ENCODE data around the gene PIM1.

The PIM1 gene

GRCh38 chr6:37218061-37218460 lies 48.1 kb downstream of the PIM1 start:
- no peak overlapping the region for H3K14ac ChIP-seq (ENCODE audit: low read length)
- H3K36me3 ChIP-seq (replicated peaks in 1 of 2; ENCODE audit: control insufficient read depth in 2 of 2, insufficient read depth in 2 of 2, low read length in 2 of 2), result no peaks in the 10 kb centered on the region
- WGBS, 2 donors (ENCODE audit: extremely low coverage in 2 of 2, insufficient read length in 2 of 2, insufficient replicate concordance in 1 of 2), result no CpG with 5 or more reads among the region's 6 CpGs
- no peak overlapping the region for H3K27ac ChIP-seq (replicated peaks; ENCODE audit: low read length)
- no peak overlapping the region for H2BK12ac ChIP-seq (ENCODE audit: low read length)
- H3K18ac ChIP-seq (ENCODE audit: low read length), result no peak overlapping the region
- no peak overlapping the region for H3K4me3 ChIP-seq (ENCODE audit: low read length in 2 of 2)
- H2BK15ac ChIP-seq (ENCODE audit: low read length), result no peak overlapping the region
- no peak overlapping the region for H3K4me2 ChIP-seq (ENCODE audit: insufficient read depth, low read length, poor library complexity, severe bottlenecking)
- peaks cover 0 to 3% (median 0%) of the 10 kb centered on the region in 3 experiments for H3K27me3 ChIP-seq (ENCODE audit: control insufficient read depth in 3 of 3, insufficient read depth in 3 of 3, low read depth in 1 of 3, low read length in 3 of 3)
- H3K9ac ChIP-seq (ENCODE audit: low read depth, low read length, poor library complexity), result no peak overlapping the region
- H2AK5ac ChIP-seq (ENCODE audit: low read depth, low read length), result no peak overlapping the region
- no peaks in the 10 kb centered on the region for H3K9me3 ChIP-seq (replicated peaks in 1 of 2; ENCODE audit: control insufficient read depth in 2 of 2, insufficient read depth in 1 of 2, low read depth in 1 of 2, low read length in 2 of 2)
- DNase-seq (ENCODE audit: low spot score), result no peak
- H4K8ac ChIP-seq (ENCODE audit: low read depth, low read length), result no peak overlapping the region
- no peaks in the 10 kb centered on the region for H3K79me1 ChIP-seq (ENCODE audit: low read depth, low read length)
- H3K4ac ChIP-seq (ENCODE audit: low read length), result no peak overlapping the region
- no peak overlapping the region for H3K23ac ChIP-seq (ENCODE audit: low read depth, low read length, poor library complexity)
- H2AFZ ChIP-seq (ENCODE audit: low read length), result no peak overlapping the region
- no peak overlapping the region for H2BK120ac ChIP-seq (ENCODE audit: low read depth, low read length)
- no peak overlapping the region for H2BK5ac ChIP-seq (ENCODE audit: low read length)
- peaks cover 2 to 4% of the 10 kb centered on the region in 2 donors for H3K4me1 ChIP-seq (ENCODE audit: control insufficient read depth in 2 of 2, insufficient read depth in 1 of 2, low read depth in 1 of 2, low read length in 2 of 2)
- H4K91ac ChIP-seq (ENCODE audit: low read depth, low read length, poor library complexity), result no peak overlapping the region

- H3K4me3 ChIP-seq (ENCODE audit: low read length in 2 of 2), result no peak overlapping the region
- H3K23ac ChIP-seq (ENCODE audit: low read depth, low read length, poor library complexity), result no peak overlapping the region
- DNase-seq (ENCODE audit: low spot score), result no peak
- no peak overlapping the region for H4K8ac ChIP-seq (ENCODE audit: low read depth, low read length)
- H2BK5ac ChIP-seq (ENCODE audit: low read length), result no peak overlapping the region
- peaks cover 2 to 4% of the 10 kb centered on the region in 2 donors for H3K4me1 ChIP-seq (ENCODE audit: control insufficient read depth in 2 of 2, insufficient read depth in 1 of 2, low read depth in 1 of 2, low read length in 2 of 2)
- WGBS, 2 donors (ENCODE audit: extremely low coverage in 2 of 2, insufficient read length in 2 of 2, insufficient replicate concordance in 1 of 2), result no CpG with 5 or more reads among the region's 8 CpGs
- no peak overlapping the region for H2BK120ac ChIP-seq (ENCODE audit: low read depth, low read length)
- no peaks in the 10 kb centered on the region for H3K36me3 ChIP-seq (replicated peaks in 1 of 2; ENCODE audit: control insufficient read depth in 2 of 2, insufficient read depth in 2 of 2, low read length in 2 of 2)
- no peak overlapping the region for H3K4ac ChIP-seq (ENCODE audit: low read length)
- no peak overlapping the region for H2BK12ac ChIP-seq (ENCODE audit: low read length)
- H3K14ac ChIP-seq (ENCODE audit: low read length), result no peak overlapping the region
- H3K9me3 ChIP-seq (replicated peaks in 1 of 2; ENCODE audit: control insufficient read depth in 2 of 2, insufficient read depth in 1 of 2, low read depth in 1 of 2, low read length in 2 of 2), result no peaks in the 10 kb centered on the region
- H3K27me3 ChIP-seq (ENCODE audit: control insufficient read depth in 3 of 3, insufficient read depth in 3 of 3, low read depth in 1 of 3, low read length in 3 of 3), result peaks cover 0 to 3% (median 0%) of the 10 kb centered on the region in 3 experiments
- no peaks in the 10 kb centered on the region for H3K79me1 ChIP-seq (ENCODE audit: low read depth, low read length)
- no peak overlapping the region for H3K27ac ChIP-seq (replicated peaks; ENCODE audit: low read length)
- no peak overlapping the region for H4K91ac ChIP-seq (ENCODE audit: low read depth, low read length, poor library complexity)
- no peak overlapping the region for H3K18ac ChIP-seq (ENCODE audit: low read length)
- no peak overlapping the region for H2BK15ac ChIP-seq (ENCODE audit: low read length)
- H3K9ac ChIP-seq (ENCODE audit: low read depth, low read length, poor library complexity), result no peak overlapping the region
- H2AK5ac ChIP-seq (ENCODE audit: low read depth, low read length), result no peak overlapping the region
- no peak overlapping the region for H3K4me2 ChIP-seq (ENCODE audit: insufficient read depth, low read length, poor library complexity, severe bottlenecking)
- H2AFZ ChIP-seq (ENCODE audit: low read length), result no peak overlapping the region
Observed at GRCh38 chr6:37218511-37218910, 48.6 kb downstream of the PIM1 start.

GRCh38 chr6:37221585-37222124 lies 51.7 kb downstream of the PIM1 start:
- peak overlapping the region; percentile 95 for H2AFZ ChIP-seq (ENCODE audit: low read length)

GRCh38 chr6:37222125-37222967 lies 52.4 kb downstream of the PIM1 start:
- H3K36me3 ChIP-seq (replicated peaks in 1 of 2; ENCODE audit: control insufficient read depth in 2 of 2, insufficient read depth in 2 of 2, low read length in 2 of 2), result no peaks in the 10 kb centered on the region
- H3K9ac ChIP-seq (ENCODE audit: low read depth, low read length, poor library complexity), result peak overlapping the region; percentile 81
- peaks cover 2 to 4% of the 10 kb centered on the region in 2 donors for H3K4me1 ChIP-seq (ENCODE audit: control insufficient read depth in 2 of 2, insufficient read depth in 1 of 2, low read depth in 1 of 2, low read length in 2 of 2)
- H2BK12ac ChIP-seq (ENCODE audit: low read length), result no peak overlapping the region
- peak overlapping the region; percentile 98 for H3K27ac ChIP-seq (replicated peaks; ENCODE audit: low read length)
- no peaks in the 10 kb centered on the region for H3K9me3 ChIP-seq (replicated peaks in 1 of 2; ENCODE audit: control insufficient read depth in 2 of 2, insufficient read depth in 1 of 2, low read depth in 1 of 2, low read length in 2 of 2)
- peak overlapping the region; percentile 34 for H4K91ac ChIP-seq (ENCODE audit: low read depth, low read length, poor library complexity)
- peak overlapping the region; percentile 99 for H3K23ac ChIP-seq (ENCODE audit: low read depth, low read length, poor library complexity)
- H3K4me2 ChIP-seq (ENCODE audit: insufficient read depth, low read length, poor library complexity, severe bottlenecking), result peak overlapping the region; percentile 72
- H3K4me3 ChIP-seq (ENCODE audit: low read length in 2 of 2), result peak overlapping the region; percentile 44 to 87
- no peak overlapping the region for H3K14ac ChIP-seq (ENCODE audit: low read length)
- H2BK5ac ChIP-seq (ENCODE audit: low read length), result peak overlapping the region; percentile 93
- H2AK5ac ChIP-seq (ENCODE audit: low read depth, low read length), result no peak overlapping the region
- no peaks in the 10 kb centered on the region for H3K79me1 ChIP-seq (ENCODE audit: low read depth, low read length)
- H3K4ac ChIP-seq (ENCODE audit: low read length), result no peak overlapping the region
- peak; percentile 87 for DNase-seq (ENCODE audit: low spot score)
- no peaks in the 10 kb centered on the region for H3K27me3 ChIP-seq (ENCODE audit: control insufficient read depth in 3 of 3, insufficient read depth in 3 of 3, low read depth in 1 of 3, low read length in 3 of 3)
- no peak overlapping the region for H2BK120ac ChIP-seq (ENCODE audit: low read depth, low read length)
- peak overlapping the region; percentile 71 for H2BK15ac ChIP-seq (ENCODE audit: low read length)
- H2AFZ ChIP-seq (ENCODE audit: low read length), result peak overlapping the region; percentile 95
- no CpG with 5 or more reads among the region's 39 CpGs for WGBS, 2 donors (ENCODE audit: extremely low coverage in 2 of 2, insufficient read length in 2 of 2, insufficient replicate concordance in 1 of 2)
- no peak overlapping the region for H4K8ac ChIP-seq (ENCODE audit: low read depth, low read length)
- H3K18ac ChIP-seq (ENCODE audit: low read length), result peak overlapping the region; percentile 98

More at GRCh38 chr6:37221585-37222124, 51.7 kb downstream of the PIM1 start:
- no peaks in the 10 kb centered on the region for H3K36me3 ChIP-seq (replicated peaks in 1 of 2; ENCODE audit: control insufficient read depth in 2 of 2, insufficient read depth in 2 of 2, low read length in 2 of 2)
- peak overlapping the region; percentile 44 to 87 for H3K4me3 ChIP-seq (ENCODE audit: low read length in 2 of 2)
- peak overlapping the region; percentile 81 for H3K9ac ChIP-seq (ENCODE audit: low read depth, low read length, poor library complexity)
- DNase-seq (ENCODE audit: low spot score), result no peak
- peak overlapping the region; percentile 34 for H4K91ac ChIP-seq (ENCODE audit: low read depth, low read length, poor library complexity)
- H2BK5ac ChIP-seq (ENCODE audit: low read length), result peak overlapping the region; percentile 93
- H2AK5ac ChIP-seq (ENCODE audit: low read depth, low read length), result no peak overlapping the region
- peaks cover 2 to 4% of the 10 kb centered on the region in 2 donors for H3K4me1 ChIP-seq (ENCODE audit: control insufficient read depth in 2 of 2, insufficient read depth in 1 of 2, low read depth in 1 of 2, low read length in 2 of 2)
- no peak overlapping the region for H2BK120ac ChIP-seq (ENCODE audit: low read depth, low read length)
- peak overlapping the region; percentile 98 for H3K18ac ChIP-seq (ENCODE audit: low read length)
- peak overlapping the region; percentile 99 for H3K23ac ChIP-seq (ENCODE audit: low read depth, low read length, poor library complexity)
- no peak overlapping the region for H3K4ac ChIP-seq (ENCODE audit: low read length)
- H3K9me3 ChIP-seq (replicated peaks in 1 of 2; ENCODE audit: control insufficient read depth in 2 of 2, insufficient read depth in 1 of 2, low read depth in 1 of 2, low read length in 2 of 2), result no peaks in the 10 kb centered on the region
- no peaks in the 10 kb centered on the region for H3K79me1 ChIP-seq (ENCODE audit: low read depth, low read length)
- H3K14ac ChIP-seq (ENCODE audit: low read length), result no peak overlapping the region
- no peak overlapping the region for H4K8ac ChIP-seq (ENCODE audit: low read depth, low read length)
- peak overlapping the region; percentile 72 for H3K4me2 ChIP-seq (ENCODE audit: insufficient read depth, low read length, poor library complexity, severe bottlenecking)
- H2BK12ac ChIP-seq (ENCODE audit: low read length), result no peak overlapping the region
- H2BK15ac ChIP-seq (ENCODE audit: low read length), result peak overlapping the region; percentile 71
- peak overlapping the region; percentile 98 for H3K27ac ChIP-seq (replicated peaks; ENCODE audit: low read length)
- no CpG with 5 or more reads among the region's 6 CpGs for WGBS, 2 donors (ENCODE audit: extremely low coverage in 2 of 2, insufficient read length in 2 of 2, insufficient replicate concordance in 1 of 2)
- no peaks in the 10 kb centered on the region for H3K27me3 ChIP-seq (ENCODE audit: control insufficient read depth in 3 of 3, insufficient read depth in 3 of 3, low read depth in 1 of 3, low read length in 3 of 3)

All from neuronal stem cell (in vitro differentiated cells).